GM20000 (cell line): ENCODE results near the gene KLF7.

Experiments used
- DNase-seq: peaks from one replicate; pipeline ENCODE4 v3.0.0; 2012; ENCODE audit warnings: low spot score
- TF ChIP-seq, protein P1 (sequence below): IDR thresholded peaks from 2 replicates; pipeline ENCODE4 v1.5.1; 2012; ENCODE audit warnings: mild to moderate bottlenecking, control low read depth; ENCODE audit errors: extremely low read depth, missing control alignments

The KLF7 gene

DNA sequence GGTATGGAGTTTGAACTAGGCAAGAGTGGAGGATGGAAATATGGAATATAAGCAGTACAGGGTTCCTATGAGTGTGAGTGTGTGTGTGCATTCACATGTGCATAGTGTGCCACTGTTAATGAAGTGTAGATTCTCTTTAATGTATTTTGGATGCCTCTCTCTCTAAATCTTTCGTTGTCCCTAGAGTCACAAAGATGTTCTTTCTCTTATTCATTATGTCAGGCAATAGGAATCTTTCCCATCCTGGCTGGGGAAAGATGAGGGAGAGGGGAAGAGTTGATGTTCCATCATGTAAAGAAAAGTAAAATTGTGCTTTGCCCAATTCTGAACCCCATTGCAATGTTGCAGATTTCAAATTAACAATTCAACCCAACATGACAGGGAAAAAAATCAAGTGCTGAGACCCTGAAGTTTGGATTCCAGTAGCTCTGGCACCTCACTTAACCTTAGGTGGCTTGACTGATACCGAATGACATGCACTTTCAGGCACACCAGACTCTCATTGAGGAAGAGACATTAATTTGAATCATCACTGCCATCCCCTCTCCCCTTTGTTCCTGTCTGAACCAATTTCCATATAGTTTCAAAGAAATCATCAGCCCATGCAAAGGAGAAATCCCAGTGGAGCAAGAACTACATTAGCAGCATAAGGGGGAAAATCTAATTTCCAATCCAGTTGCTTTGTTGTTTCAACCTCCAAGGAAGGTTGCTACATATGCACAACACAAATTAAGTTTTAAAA, 28.0 kb downstream of the KLF7 start:
- TF ChIP-seq, protein P1, sequence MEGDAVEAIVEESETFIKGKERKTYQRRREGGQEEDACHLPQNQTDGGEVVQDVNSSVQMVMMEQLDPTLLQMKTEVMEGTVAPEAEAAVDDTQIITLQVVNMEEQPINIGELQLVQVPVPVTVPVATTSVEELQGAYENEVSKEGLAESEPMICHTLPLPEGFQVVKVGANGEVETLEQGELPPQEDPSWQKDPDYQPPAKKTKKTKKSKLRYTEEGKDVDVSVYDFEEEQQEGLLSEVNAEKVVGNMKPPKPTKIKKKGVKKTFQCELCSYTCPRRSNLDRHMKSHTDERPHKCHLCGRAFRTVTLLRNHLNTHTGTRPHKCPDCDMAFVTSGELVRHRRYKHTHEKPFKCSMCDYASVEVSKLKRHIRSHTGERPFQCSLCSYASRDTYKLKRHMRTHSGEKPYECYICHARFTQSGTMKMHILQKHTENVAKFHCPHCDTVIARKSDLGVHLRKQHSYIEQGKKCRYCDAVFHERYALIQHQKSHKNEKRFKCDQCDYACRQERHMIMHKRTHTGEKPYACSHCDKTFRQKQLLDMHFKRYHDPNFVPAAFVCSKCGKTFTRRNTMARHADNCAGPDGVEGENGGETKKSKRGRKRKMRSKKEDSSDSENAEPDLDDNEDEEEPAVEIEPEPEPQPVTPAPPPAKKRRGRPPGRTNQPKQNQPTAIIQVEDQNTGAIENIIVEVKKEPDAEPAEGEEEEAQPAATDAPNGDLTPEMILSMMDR = no peak
- DNase-seq = no peak

DNA sequence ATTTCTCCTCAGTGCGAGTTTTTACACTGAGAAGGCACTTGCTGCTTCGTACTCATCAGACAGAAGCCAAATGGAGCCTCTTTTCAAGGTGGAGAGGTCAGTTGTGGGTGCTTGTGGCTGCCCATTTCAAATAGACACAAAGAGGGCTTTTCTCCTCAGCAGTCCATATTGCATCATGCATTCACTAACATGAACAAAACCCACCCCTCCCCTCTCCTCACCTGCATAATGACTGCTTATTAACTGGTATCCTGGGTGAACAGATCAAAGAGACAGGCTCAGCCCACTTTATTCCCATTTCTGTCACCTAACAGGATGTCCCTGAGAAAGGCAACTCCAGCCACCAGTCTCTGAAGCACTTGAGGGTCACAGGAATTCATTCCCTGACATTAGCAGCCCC, 28.9 kb downstream of the KLF7 start:
- TF ChIP-seq, protein P1 = no peak
- no peak for DNase-seq

DNA sequence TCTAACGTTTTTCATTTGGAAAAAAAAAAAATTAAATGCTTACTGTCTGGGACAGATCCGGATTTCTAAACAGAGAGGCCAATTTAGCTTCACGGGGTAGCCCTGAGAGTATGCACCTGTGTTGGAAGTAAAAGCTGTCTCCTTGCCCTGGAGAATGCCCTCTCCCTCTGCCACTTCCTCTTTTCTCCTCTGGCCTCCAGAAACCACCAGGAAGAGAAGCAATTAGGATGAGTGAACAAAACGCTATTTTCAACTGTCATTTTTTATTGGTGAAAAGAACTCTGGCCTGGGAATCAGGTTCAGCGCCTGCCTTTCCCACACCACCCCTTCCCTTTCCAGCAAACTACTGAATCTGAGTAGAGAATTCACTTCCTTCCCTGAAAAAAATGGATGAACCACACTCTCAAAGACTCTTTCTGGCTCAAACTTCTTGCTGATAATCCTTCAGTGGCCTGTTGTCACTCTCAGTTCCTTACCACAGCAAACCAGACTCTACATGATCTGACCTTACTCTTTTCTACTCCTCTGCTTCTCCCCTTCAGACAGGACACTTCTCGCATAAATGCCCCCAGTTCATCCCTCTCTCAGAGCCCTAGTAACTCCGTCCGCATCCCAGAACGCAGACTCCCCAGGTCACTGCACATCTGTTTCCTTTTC, 29.8 kb downstream of the KLF7 start:
- TF ChIP-seq, protein P1 = no peak
- DNase-seq = no peak

DNA sequence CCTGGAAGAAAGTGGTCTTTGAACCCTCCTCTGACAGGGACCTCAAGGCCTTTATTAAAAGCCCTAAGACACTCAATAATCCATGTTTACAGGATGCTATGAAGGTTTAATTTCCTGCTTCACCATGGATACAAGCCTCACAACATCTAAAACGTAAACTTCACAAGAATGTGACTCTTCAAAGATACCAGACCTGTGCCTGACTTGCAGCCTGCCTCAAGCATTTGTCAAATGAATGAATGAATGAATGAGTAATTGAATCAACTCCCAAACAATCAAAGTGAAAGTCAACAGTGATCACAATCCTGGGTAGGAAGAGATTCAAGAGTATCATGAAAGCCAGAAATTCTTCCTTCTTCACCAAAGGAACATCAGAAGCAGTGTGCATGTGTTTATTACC, 30.4 kb downstream of the KLF7 start:
- TF ChIP-seq, protein P1 = no peak

DNA sequence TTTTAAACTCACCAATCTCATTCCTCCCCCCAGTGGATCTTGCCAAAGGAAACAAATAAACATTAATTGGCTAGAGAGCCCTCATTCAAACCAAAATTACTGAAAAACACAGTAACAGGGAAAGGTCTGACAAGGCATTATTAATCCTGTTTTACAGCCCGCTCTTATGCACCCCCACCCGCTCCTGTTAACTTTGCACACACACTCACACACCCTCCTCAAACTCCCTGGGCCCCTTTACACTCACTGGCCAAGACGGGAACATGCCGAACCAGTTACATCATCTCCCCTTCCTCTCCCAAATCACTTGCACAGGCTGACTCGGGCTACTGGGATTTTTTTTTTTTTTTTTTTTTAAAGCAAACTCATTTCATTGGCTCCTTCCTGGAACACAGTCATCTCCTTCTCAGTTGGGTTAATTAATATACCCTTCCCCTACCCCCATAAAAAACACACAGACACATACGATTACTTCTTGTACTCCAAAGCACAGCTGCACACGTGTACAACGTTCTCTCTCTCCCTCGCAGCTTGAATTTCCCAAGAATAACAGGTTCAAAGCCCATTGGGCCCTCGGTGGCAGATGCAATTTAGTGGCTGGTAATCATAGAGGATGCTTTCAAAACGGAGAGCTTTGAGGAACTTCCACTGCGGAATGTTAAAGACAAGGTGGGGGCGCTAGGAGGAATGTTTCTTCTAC, 31.8 kb downstream of the KLF7 start:
- TF ChIP-seq, protein P1 = no peak
- DNase-seq = no peak

More for the DNA sequence above, 30.4 kb downstream of the KLF7 start:
- no peak for DNase-seq

DNA sequence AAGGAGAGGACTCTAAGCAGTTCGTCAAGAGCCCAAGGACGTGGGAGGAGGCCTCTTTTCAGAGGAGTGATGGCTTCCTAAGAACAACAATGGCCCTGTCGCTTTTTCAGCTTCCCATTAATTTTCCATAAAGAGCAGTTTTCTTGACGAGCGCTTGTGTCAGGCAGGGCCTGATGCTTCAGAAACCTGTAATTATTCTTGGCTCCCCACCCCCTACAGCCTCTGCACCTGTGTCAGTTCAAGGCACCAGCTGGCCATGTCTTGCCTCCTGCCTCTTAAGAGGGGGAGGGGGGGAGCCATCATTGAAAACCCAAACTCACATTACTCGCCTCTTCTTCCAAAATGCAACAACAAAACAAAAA, 32.3 kb downstream of the KLF7 start:
- TF ChIP-seq, protein P1 = no peak
- no peak for DNase-seq

DNA sequence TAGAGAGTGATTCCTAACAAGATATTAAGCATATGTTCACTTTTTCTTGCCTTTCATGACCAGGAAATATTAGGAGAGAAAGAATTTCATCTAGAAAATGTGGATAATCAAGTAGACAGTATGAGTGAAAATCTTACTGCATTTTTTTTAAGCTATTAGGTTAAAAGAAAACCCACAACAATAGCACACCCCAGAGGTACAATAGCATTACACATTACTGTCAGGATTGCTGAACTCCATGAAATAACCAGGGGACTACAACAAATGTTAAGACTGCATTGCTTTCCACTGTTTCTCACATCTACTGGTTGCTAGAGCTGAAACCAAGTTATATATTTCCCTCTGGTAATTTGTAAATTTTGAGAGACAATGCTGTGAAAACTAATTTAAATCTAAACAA, 33.7 kb downstream of the KLF7 start:
- DNase-seq = no peak
- TF ChIP-seq, protein P1 = no peak
